WI38 (cell line): ENCODE results near the gene REEP6.

Experiments
- H3K4me3 ChIP-seq: 2 replicates; pipeline ENCODE4 v1.5.1; 2011; ENCODE audit warnings: low read depth, mild to moderate bottlenecking, control low read depth, low read length
- CTCF ChIP-seq: IDR thresholded peaks from 2 replicates; pipeline ENCODE4 v1.5.1; 2012; ENCODE audit warnings: low read depth, mild to moderate bottlenecking, control low read depth, low read length

The REEP6 gene

GRCh38 chr19:1510442-1510806, 19.4 kb downstream of the REEP6 start:
- no peak overlapping the region for H3K4me3 ChIP-seq
- TF ChIP-seq CTCF = no peak

DNA sequence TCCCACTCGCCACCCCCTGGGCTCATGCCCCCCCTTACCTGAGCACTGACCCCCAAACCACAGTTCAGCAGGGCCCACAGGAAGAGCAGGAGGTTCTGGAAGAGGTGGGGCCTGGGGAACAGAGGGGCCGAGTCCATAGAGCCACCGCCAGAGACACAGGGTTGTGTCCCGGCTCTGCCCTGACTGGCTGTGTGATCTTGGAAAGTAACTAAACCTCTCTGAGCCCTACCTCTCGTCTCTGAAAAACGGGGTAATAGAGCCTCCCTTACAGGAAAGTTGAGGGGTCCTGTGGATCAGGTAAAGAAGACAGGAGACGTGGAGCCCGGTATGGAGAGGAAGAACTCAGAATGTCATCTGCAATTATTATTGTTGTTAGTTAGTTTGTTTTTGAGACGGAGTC, 19.8 kb downstream of the REEP6 start:
- no peak overlapping the region for H3K4me3 ChIP-seq
- no peak for TF ChIP-seq CTCF

DNA sequence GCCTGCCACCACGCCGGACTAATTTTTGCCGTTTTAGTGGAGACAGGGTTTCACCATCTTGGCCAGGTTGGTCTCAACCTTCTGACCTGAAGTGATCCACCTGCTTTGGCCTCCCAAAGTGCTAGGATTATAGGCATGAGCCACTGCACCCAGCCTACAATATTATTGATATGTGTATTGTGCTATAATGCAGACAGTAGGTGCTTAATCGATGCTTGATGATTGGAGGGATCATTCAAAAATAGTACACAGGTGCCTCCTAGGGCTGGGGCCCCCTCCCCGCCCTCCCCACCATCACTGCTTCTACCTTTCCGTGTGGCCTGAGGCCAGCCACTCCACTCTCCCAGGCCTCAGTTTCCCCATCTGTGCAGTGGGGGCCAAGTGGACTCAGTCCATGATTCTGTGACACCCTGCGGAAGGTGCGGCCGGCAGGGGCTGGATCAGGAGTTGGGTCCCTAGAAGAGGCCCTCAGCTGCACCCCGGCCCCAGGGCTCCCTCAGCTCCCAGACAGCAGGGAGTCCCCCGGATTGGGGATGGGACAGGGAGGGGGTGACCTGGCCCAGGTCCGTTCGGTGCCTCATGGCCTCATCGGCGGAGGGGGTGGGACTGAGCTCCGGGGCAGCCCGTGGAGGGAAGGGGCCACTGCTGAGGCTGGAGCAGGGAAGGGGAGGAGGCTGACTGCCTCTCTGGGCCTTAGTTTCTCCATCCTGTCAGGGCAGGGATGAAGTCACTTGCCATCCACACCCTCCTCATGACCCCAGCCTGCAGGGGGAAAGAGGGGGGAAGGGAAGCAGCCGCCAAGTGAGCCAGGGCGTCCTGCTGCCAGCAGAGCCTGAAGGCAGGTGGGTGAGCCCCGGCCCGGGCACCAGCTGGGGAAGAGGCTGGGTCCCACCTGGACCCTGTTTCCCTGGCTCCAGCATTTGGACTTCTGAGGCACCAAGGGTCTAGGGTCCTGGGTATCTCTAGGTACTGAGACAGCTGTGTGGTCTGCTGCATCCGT, 20.6 kb downstream of the REEP6 start:
- peak overlapping the region; percentile 81 for H3K4me3 ChIP-seq
- no peak for TF ChIP-seq CTCF

DNA sequence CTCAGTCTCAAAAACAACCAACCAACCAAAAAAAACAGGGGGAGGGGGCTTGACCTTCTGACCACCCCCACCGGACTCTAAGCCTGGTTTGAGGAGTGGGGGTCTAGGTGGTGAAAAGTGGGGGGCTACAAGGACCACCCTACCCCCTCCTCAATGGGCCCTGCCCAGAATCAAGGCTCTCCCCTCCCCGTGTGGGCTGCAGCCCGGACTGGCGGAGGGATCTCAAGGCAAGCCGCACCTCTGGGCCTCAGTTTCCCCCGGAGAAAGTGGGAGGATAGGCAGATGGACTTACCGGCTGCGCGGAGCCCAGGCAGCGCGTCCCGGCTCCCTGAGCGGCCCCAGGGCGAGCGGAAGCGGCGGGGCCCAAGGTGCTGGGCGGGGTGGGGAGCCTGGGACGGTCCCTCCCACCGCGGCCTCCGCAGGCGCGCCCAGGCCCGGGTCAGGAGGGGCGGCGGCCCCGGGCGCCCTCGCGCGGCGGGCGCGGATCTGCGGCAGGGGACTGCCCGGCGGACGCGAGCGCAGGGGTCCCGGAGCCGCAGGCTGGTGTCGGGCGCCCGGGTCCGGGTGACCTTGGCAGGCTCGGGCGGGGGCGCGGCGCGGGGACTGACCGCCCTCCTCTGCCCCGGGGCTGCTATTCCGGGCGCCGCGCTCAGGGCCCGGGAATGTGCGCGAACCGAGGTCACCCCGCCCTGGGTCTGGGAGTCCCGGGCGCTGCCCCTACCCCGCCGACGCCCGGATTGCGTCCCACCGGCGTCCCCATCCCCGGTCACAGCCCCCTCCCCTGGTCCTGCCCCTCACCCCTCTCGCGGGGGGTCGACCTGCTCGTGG, 21.9 kb downstream of the REEP6 start, which contains the start of gene ADAMTSL5:
ADAMTSL5 (minus strand) TSS at position 349 of the 828 bp plus-strand sequence. CDS start 2,076 bp downstream, outside the sequence.
- TF ChIP-seq CTCF = no peak

GRCh38 chr19:1513499-1514294, 22.7 kb downstream of the REEP6 start:
- H3K4me3 ChIP-seq = peak overlapping the region; percentile 81
- TF ChIP-seq CTCF = peak; percentile 72

More for the DNA sequence above, 21.9 kb downstream of the REEP6 start, which contains the start of gene ADAMTSL5:
- peak within 1 kb of the TSS; percentile 81 for H3K4me3 ChIP-seq

- TF ChIP-seq CTCF = no peak
- no peak overlapping the region for H3K4me3 ChIP-seq
Measured at GRCh38 chr19:1514295-1514661, 23.3 kb downstream of the REEP6 start.
